Stimulated activated CD8-positive, alpha-beta memory T cell treated with anti-CD3 and anti-CD28 coated beads, Interleukin-12 subunit alpha, Interleukin-12 subunit beta, amount 100 ng/mL, for 1 hour (primary cell): ENCODE results near the gene IL5RA.

Source experiments
- DNase-seq: peaks from one replicate; pipeline ENCODE4 v3.0.0-alpha.2; 2020; ENCODE audit warnings: low read depth

IL5RA gene

GRCh38 chr3:3065876-3066275 is 44.3 kb downstream of the IL5RA start:
- no peak for DNase-seq

GRCh38 chr3:3064297-3064696 is 45.9 kb downstream of the IL5RA start:
- no peak for DNase-seq

- no peak for DNase-seq
These were observed 50.5 kb downstream of the IL5RA start for GRCh38 chr3:3059645-3060044.

- no peak for DNase-seq
These were observed 56.2 kb downstream of the IL5RA start for GRCh38 chr3:3053974-3054373.

- DNase-seq = no peak
These were observed 71.8 kb downstream of the IL5RA start for GRCh38 chr3:3038201-3038991.

GRCh38 chr3:3037156-3037555 is 73.0 kb downstream of the IL5RA start:
- no peak for DNase-seq

- DNase-seq = no peak
These were observed 78.8 kb downstream of the IL5RA start for GRCh38 chr3:3031326-3031725.

GRCh38 chr3:3027976-3028567 is 82.1 kb downstream of the IL5RA start:
- no peak for DNase-seq

GRCh38 chr3:3023111-3023745 is 86.9 kb downstream of the IL5RA start:
- DNase-seq = no peak

- no peak for DNase-seq
These were observed 90.0 kb downstream of the IL5RA start for GRCh38 chr3:3020209-3020608.
